Suprapubic skin (tissue), 4 donors: ENCODE measurements around the gene DPY30.

ENCODE experiments used
- POLR2A ChIP-seq, 2 donors: fragments of 450-650 bp; IDR thresholded peaks; one replicate each; pipeline ENCODE4 v1.6.1; 2017; ENCODE audit warnings: antibody characterized with exemption in 2 of 2, mild to moderate bottlenecking in 2 of 2, moderate library complexity in 2 of 2
- POLR2AphosphoS5 ChIP-seq, 3 donors: sonication (generic); formaldehyde crosslinking; IDR thresholded peaks; one replicate each; pipeline ENCODE4 v1.6.1; 2017; ENCODE audit warnings: antibody characterized with exemption in 3 of 3
- TF ChIP-seq, protein P1 (sequence below), 2 donors: fragments of 200-600 bp in 1 of 2; fragments of 450-650 bp in 1 of 2; sonication (generic) in 1 of 2; IDR thresholded peaks; one replicate each; pipeline ENCODE4 v1.5.1; 2016 to 2019; ENCODE audit warnings: antibody characterized with exemption in 2 of 2, mild to moderate bottlenecking in 1 of 2, moderate library complexity in 1 of 2

GRCh38 chr2:32064713-32065112 lies 25.1 kb upstream of the DPY30 start:
- TF ChIP-seq, protein P1, sequence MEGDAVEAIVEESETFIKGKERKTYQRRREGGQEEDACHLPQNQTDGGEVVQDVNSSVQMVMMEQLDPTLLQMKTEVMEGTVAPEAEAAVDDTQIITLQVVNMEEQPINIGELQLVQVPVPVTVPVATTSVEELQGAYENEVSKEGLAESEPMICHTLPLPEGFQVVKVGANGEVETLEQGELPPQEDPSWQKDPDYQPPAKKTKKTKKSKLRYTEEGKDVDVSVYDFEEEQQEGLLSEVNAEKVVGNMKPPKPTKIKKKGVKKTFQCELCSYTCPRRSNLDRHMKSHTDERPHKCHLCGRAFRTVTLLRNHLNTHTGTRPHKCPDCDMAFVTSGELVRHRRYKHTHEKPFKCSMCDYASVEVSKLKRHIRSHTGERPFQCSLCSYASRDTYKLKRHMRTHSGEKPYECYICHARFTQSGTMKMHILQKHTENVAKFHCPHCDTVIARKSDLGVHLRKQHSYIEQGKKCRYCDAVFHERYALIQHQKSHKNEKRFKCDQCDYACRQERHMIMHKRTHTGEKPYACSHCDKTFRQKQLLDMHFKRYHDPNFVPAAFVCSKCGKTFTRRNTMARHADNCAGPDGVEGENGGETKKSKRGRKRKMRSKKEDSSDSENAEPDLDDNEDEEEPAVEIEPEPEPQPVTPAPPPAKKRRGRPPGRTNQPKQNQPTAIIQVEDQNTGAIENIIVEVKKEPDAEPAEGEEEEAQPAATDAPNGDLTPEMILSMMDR (IDR thresholded peaks at IDR 0.05): no peak
- TF ChIP-seq POLR2A (IDR thresholded peaks at IDR 0.05) (no peak), POLR2AphosphoS5 (IDR thresholded peaks at IDR 0.05) (no peak)
